Suprapubic skin (tissue), 3 donors: Measurements from ENCODE around the gene C2CD4D.

Source experiments
- CTCF ChIP-seq, 2 donors: fragments of 200-600 bp in 1 of 2; fragments of 450-650 bp in 1 of 2; sonication (generic) in 1 of 2; IDR thresholded peaks; one replicate each; pipeline ENCODE4 v1.5.1; 2016 to 2019; ENCODE audit warnings: antibody characterized with exemption in 2 of 2, mild to moderate bottlenecking in 1 of 2, moderate library complexity in 1 of 2
- EP300 ChIP-seq: sonication (generic); formaldehyde crosslinking; IDR thresholded peaks from one replicate; pipeline ENCODE4 v1.6.1; 2017; ENCODE audit warnings: antibody characterized with exemption

- TF ChIP-seq EP300: no peak
- no peak for TF ChIP-seq CTCF (IDR thresholded peaks at IDR 0.05)
These were observed 13.6 kb downstream of the C2CD4D start for GRCh38 chr1:151825751-151826660.
